ENCODE data around the gene PFDN6.

PFDN6 gene

GRCh38 chr6:33305052-33305451, 15.7 kb downstream of the PFDN6 start:
- H3K4me3 ChIP-seq (ENCODE audit: low read depth, low read length): no peak overlapping the region
- no peak for DNase-seq (ENCODE audit: low read depth)
- TF ChIP-seq POLR2A (IDR thresholded peaks at IDR 0.05; ENCODE audit: extremely low read depth, insufficient read length) (no peak), CTCF (IDR thresholded peaks at IDR 0.05; ENCODE audit: low read depth, low read length) (no peak), MYC (IDR thresholded peaks at IDR 0.05; ENCODE audit: low read depth, low read length) (no peak), MAX (IDR thresholded peaks at IDR 0.05; ENCODE audit: low read depth, low read length) (no peak)

GRCh38 chr6:33306356-33306755, 17.0 kb downstream of the PFDN6 start:
- TF ChIP-seq MAX (IDR thresholded peaks at IDR 0.05; ENCODE audit: low read depth, low read length) (no peak), CTCF (IDR thresholded peaks at IDR 0.05; ENCODE audit: low read depth, low read length) (no peak), MYC (IDR thresholded peaks at IDR 0.05; ENCODE audit: low read depth, low read length) (no peak), POLR2A (IDR thresholded peaks at IDR 0.05; ENCODE audit: extremely low read depth, insufficient read length) (no peak)

DNA sequence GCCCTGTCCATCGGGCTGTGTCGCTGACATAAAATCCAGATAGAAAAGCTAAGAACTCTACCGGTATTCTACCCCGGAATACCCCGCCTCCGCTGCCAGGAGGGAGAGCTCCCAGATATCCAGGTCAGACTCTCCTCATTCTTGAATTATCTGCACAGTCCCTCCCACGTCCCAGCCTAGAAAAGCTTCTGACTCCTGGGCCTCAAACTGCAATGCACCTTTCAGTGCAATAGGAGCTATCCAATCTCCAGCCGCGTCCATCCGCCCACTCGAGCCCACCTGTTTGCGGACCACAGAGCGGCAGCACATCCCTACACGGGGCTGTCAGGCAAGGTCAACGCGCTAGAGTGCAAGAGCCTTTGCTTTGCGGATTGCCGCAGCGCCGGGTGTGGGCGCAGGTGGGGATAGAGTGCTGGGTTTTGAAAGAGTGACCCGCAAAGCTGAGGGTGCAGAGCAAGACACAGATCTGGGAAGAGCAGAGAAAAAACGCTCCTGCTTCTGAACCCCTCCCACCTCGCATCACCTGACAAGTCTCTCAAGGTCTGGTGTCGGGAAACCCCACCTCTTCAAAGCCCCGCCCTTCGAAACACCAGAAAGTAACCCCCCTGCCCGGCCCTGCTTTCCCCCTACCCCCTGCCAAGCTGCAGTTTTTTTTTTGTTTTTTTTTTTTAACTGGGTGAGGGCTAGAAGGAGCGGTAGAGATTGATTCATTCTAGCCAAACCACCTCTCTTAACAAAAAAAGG, 23.1 kb downstream of the PFDN6 start:
- peak; percentile 64 for DNase-seq (ENCODE audit: low read depth)
- no peak for TF ChIP-seq MYC (IDR thresholded peaks at IDR 0.05; ENCODE audit: low read depth, low read length)
- TF ChIP-seq POLR2A (IDR thresholded peaks at IDR 0.05; ENCODE audit: extremely low read depth, insufficient read length): no peak
- TF ChIP-seq MAX (IDR thresholded peaks at IDR 0.05; ENCODE audit: low read depth, low read length): no peak
- no peak for TF ChIP-seq CTCF (IDR thresholded peaks at IDR 0.05; ENCODE audit: low read depth, low read length)
- peak overlapping the region; percentile 81 for H3K4me3 ChIP-seq (ENCODE audit: low read depth, low read length)

More at GRCh38 chr6:33306356-33306755, 17.0 kb downstream of the PFDN6 start:
- no peak for DNase-seq (ENCODE audit: low read depth)
- no peak overlapping the region for H3K4me3 ChIP-seq (ENCODE audit: low read depth, low read length)

DNA sequence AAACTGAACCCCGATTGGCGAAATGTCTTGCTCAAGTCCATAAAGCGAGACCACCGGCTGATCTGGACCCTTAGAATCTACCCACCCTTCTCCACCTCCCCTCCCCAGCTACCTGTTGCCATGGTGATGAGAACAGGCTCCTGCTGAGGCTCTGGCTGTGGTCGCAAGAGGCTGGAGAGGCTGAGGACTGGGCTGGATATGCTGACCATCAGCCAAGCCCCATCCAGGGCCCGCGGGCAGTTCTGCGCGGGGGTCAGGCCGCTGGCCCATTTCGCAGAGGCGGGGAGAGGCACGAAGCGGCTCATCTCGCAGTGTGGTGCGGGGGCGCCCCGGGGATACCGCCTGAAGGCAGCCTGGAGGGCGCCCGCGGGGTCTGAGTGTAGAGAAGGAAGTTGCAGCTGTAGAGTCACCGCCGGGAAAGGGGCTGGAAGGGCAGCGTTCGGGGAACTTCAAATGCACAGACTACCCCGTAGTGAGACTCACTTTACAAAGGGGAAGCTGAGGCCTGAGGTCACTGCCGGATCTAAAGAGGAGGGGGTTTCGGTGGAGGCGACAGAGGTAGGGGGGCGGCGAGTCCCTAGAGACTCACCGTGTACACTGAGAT, 23.8 kb downstream of the PFDN6 start:
- peak overlapping the region; percentile 81 for H3K4me3 ChIP-seq (ENCODE audit: low read depth, low read length)
- TF ChIP-seq CTCF (IDR thresholded peaks at IDR 0.05; ENCODE audit: low read depth, low read length) (no peak), MYC (IDR thresholded peaks at IDR 0.05; ENCODE audit: low read depth, low read length) (no peak), MAX (IDR thresholded peaks at IDR 0.05; ENCODE audit: low read depth, low read length) (no peak)
- DNase-seq (ENCODE audit: low read depth): peak; percentile 89

DNA sequence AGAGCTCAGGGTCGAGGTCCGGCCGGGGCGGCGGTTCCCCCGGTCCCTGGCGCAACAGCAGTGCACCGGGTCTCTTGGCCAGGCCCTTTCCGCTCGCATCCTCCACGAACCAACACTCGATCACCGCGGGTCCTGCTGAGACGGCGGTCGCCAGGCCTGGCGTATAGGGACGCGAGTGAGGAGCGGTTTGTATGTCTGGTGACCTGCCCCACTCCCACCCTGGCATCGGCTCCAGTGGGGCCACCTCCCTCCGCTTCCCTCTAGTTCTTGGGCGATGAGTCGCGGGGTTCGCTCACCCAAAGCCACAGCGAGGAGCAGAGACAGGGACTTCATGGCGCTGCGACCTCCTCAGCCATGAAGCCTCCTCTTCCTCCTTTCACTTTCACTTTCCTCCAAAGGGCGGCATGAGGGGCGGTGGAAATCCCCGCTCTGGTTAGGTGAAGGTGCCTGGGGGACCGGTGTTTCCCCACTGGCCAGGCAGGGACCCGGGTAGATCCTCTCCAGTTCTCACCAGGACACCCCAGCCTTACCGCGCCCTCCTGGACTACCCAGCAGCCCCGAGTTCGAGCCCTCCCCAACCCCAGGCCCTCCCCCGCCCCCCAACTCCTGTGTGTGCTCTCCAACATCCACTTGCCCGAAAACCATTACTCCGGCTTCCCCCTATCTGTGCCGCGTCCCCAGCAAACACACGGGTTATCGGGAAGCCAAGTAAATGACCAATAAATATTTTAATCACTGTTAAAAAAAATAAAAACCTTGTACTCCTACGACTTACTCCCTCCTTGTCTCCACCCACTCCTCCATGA, 24.5 kb downstream of the PFDN6 start, which contains the start of gene TAPBP:
Gene TAPBP (minus strand): TSS at position 370 of the 806 bp plus-strand sequence. CDS start 37 bp downstream, at position 333.
- 0 out of 2 replicates have a peak, but pooled peaks have one; percentile 55 for TF ChIP-seq MYC (IDR thresholded peaks at IDR 0.05; ENCODE audit: low read depth, low read length)
- TF ChIP-seq MAX (IDR thresholded peaks at IDR 0.05; ENCODE audit: low read depth, low read length): peak; percentile 62
- TF ChIP-seq CTCF (IDR thresholded peaks at IDR 0.05; ENCODE audit: low read depth, low read length): no peak
- TF ChIP-seq POLR2A (IDR thresholded peaks at IDR 0.05; ENCODE audit: extremely low read depth, insufficient read length): peak; percentile 52
- peak; percentile 81 for DNase-seq (ENCODE audit: low read depth)
- H3K4me3 ChIP-seq (ENCODE audit: low read depth, low read length): peak within 1 kb of the TSS; percentile 81

All from NB4 (cell line).